Urinary bladder (tissue), 4 donors: ENCODE data around the gene WDR1. TPM values are rescaled to one million over a fixed set of nuclear protein-coding genes. Genes with fewer than 3 reads are reported as not detected.

ENCODE experiments used
- DNase-seq: peaks from one replicate; pipeline ENCODE4 v3.0.0-alpha.2; 2015; ENCODE audit errors: extremely low spot score
- H3K27ac ChIP-seq: one replicate; pipeline ENCODE4 v1.5.1; 2013; ENCODE audit warnings: low read depth, mild to moderate bottlenecking, moderate library complexity
- H3K36me3 ChIP-seq: one replicate; pipeline ENCODE4 v1.6.1; 2013; ENCODE audit warnings: mild to moderate bottlenecking, moderate library complexity; ENCODE audit not compliant: insufficient read depth
- H3K4me1 ChIP-seq: one replicate; pipeline ENCODE4 v1.6.1; 2013; ENCODE audit warnings: mild to moderate bottlenecking, moderate library complexity; ENCODE audit not compliant: insufficient read depth
- H3K4me3 ChIP-seq: one replicate; pipeline ENCODE4 v1.5.1; 2013; ENCODE audit warnings: low read depth, low read length
- WGBS: extraction: QIAGEN DNeasy Blood & Tissue Kit; methylation state at CpG from one replicate; pipeline ENCODE4 v1.1.7; 2013; 5-methylcytosine and 5-hydroxymethylcytosine counted together
- polyA plus RNA-seq: library from polyadenylated mRNA; stranded (reverse); fragments of 200-250 nt; gene quantifications from one replicate; pipeline ENCODE4 v1.2.3, GENCODE V29; 2013
- total RNA-seq: library from RNA; depleted of rRNA; stranded (reverse); fragments of >200 nt; gene quantifications from one replicate; pipeline ENCODE4 v1.2.3, GENCODE V29; 2014
- donor health status: healthy with polysubstance abuse.
- donor health status: healthy.

The WDR1 gene, protein sequence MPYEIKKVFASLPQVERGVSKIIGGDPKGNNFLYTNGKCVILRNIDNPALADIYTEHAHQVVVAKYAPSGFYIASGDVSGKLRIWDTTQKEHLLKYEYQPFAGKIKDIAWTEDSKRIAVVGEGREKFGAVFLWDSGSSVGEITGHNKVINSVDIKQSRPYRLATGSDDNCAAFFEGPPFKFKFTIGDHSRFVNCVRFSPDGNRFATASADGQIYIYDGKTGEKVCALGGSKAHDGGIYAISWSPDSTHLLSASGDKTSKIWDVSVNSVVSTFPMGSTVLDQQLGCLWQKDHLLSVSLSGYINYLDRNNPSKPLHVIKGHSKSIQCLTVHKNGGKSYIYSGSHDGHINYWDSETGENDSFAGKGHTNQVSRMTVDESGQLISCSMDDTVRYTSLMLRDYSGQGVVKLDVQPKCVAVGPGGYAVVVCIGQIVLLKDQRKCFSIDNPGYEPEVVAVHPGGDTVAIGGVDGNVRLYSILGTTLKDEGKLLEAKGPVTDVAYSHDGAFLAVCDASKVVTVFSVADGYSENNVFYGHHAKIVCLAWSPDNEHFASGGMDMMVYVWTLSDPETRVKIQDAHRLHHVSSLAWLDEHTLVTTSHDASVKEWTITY
- 107 TPM for total RNA-seq
- polyA plus RNA-seq, result 361 TPM

DNA sequence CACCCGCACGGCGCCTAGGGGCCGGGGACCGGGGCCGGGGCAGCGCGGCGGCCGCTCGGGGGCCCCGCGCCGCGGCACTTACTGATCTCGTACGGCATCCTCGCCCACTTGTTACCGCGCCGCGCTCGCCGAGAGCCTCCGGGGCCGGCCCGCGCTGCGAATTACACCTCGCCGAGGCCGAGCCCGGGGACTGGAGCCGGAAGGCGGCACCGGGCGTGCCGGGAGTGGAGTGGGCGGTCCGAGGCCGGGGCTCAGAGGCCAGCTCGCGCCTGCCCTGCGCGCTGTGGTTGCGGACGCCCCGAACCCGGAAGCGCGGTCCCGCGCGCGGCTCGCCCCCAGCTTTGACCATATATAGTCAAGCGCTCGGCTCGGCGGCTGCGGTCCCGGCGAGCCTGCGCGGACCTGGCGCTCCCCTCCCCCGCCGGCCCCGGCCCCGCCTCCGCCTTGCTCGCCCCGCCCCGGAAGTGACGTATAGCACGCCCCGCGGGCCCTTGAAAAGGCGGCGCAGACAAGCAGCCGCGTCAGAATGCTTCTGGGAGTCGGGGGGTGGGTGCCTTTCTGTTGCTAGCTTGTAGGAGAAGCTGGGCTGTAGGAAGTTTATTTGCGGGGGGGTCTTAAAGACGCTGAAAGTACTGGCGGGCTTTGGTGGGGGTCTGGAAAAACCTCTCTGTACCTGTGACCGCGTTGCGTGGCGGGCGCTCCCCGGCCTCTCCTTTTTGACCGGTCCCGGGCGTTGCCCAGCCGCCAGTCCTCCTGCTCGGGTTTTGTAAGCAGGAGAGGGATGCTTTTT is at the start of gene WDR1:
Gene WDR1, minus strand, starts transcription at position 231 of the 790 bp plus-strand sequence. Its CDS starts 133 bp downstream, at position 98.
- DNase-seq, result peak; percentile 79
- no peaks in the 10 kb centered on the region for H3K4me1 ChIP-seq
- H3K27ac ChIP-seq, result peak within 1 kb of the TSS; percentile 90
- peak within 1 kb of the TSS; percentile 86 for H3K4me3 ChIP-seq
- no peaks in the 10 kb centered on the region for H3K36me3 ChIP-seq
- under 1% methylated on average over 97 of the region's 97 CpGs for WGBS

DNA sequence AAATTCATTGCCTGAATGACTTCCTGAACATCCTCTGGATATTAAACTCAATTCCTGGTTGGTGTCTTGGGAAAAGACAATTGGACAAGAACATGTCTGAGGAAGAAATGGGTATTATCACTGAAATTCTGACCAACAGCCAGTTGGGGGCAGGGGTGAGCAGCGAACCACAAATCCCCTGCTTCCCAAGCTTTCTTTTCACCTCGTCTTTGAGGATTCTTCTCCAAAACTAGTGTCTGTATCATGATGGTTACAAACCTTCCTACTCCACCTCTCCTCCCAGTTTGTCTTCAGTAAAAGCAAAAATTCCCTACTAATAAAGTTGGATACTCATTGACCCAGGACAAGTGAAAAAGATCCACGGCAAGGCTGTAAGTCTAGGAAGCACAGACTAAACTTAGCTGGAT is 48.3 kb upstream of the WDR1 start:
- no peak for DNase-seq
- Histone ChIP-seq H3K36me3 (no peaks in the 10 kb centered on the region), H3K4me3 (no peak overlapping the region), H3K27ac (no peak overlapping the region), H3K4me1 (no peaks in the 10 kb centered on the region)
- WGBS, result 34% methylated on average over 3 of the region's 3 CpGs

DNA sequence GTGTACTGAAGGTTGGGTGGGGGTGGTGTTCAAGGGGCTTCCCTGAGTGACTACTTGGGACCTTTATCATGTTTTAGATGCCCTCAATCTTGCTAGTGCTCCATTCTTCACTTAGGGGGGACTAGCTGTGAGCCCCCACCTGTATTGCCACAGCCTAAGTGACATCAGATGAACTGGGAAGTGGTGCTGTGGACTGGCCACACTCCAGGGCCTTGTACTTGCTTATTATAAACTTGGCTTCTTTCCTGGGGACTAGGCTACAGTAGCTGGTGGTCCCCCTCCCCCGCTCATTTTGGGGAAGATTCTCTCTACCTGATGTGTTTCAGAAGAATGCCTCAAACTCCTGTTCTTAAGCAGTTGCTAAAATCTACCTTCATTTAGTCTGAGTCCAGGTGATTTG is 46.7 kb upstream of the WDR1 start:
- Histone ChIP-seq H3K36me3 (no peaks in the 10 kb centered on the region), H3K27ac (no peak overlapping the region), H3K4me3 (no peak overlapping the region), H3K4me1 (no peaks in the 10 kb centered on the region)
- 87% methylated on average over 1 of the region's 1 CpG for WGBS
- DNase-seq, result no peak

DNA sequence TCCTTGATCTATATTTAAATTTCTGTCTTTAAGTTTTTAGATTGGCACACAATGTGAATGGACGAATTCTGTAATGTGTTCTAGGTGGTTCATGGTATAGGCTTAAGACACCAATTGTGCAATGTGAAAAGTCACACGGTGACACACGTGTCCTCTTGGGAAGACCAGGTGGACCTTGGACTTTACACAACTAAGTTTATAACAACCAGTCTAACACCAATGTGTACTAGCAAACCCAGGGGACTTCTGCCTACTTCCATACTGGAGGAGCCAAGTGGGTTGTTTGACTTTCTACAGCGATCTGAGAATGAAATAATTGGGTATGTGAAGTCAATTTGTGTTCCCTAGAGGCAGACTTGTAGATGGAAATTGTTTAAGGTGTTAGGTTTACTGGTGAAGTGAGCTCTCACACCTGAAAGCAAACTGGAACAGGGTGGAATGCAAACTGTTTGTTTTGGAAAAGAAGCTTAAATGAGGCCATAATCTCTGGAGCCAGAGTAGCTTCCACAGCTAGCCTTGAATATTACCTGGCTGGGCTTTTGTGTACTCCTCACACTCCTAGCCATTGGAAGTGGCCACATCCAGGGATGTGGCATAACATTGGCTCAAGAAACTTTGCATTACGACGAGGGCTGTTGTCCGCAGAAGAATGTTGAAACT is 45.9 kb upstream of the WDR1 start:
- Histone ChIP-seq H3K27ac (no peak overlapping the region), H3K4me1 (no peaks in the 10 kb centered on the region), H3K36me3 (no peaks in the 10 kb centered on the region), H3K4me3 (no peak overlapping the region)
- DNase-seq, result no peak
- WGBS, result 92% methylated on average over 7 of the region's 7 CpGs

DNA sequence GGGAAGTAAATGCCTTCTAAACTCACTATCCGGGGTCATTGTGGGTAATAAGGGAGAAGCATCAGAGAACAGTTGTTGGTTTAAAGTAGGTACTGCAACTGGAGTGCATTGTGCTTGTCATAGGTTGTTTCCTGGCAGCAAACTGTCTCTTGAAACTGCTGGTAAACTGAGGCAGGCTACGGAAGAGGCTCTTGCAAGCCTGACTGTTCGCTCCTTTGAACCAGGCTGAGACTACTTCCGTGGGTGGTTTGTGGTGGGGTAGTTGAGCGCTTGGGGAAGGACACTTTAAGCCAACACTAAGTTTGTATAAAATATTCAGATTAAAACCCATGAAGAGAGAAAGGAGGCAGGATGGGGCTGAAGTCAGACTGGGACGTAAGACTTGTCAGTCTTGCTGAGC is 45.2 kb upstream of the WDR1 start:
- no peak overlapping the region for H3K27ac ChIP-seq
- WGBS, result 93% methylated on average over 6 of the region's 6 CpGs
- H3K4me3 ChIP-seq, result no peak overlapping the region
- no peaks in the 10 kb centered on the region for H3K36me3 ChIP-seq
- DNase-seq, result no peak
- H3K4me1 ChIP-seq, result no peaks in the 10 kb centered on the region

DNA sequence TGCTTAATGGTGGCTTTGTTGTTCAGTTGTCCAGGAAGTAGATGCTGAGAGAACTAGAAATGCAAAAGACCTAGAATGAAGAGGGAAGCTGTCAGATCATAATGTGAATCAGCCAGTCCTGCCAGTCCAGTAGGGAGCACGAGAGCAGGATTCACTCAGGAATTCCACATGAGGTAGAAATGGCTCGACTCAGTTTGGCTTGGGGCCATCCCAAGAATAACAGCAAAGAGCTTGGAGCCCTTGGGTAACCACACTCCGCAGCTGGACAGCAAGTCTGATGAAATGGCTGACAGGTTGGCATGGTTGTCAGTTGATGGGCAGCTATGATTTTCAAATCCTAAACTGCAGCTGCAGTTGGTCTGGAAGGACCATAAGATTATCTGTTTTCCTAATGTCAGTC is 44.5 kb upstream of the WDR1 start:
- Histone ChIP-seq H3K27ac (no peak overlapping the region), H3K4me1 (no peaks in the 10 kb centered on the region), H3K36me3 (no peaks in the 10 kb centered on the region), H3K4me3 (no peak overlapping the region)
- DNase-seq, result no peak
- 32% methylated on average over 3 of the region's 3 CpGs for WGBS

DNA sequence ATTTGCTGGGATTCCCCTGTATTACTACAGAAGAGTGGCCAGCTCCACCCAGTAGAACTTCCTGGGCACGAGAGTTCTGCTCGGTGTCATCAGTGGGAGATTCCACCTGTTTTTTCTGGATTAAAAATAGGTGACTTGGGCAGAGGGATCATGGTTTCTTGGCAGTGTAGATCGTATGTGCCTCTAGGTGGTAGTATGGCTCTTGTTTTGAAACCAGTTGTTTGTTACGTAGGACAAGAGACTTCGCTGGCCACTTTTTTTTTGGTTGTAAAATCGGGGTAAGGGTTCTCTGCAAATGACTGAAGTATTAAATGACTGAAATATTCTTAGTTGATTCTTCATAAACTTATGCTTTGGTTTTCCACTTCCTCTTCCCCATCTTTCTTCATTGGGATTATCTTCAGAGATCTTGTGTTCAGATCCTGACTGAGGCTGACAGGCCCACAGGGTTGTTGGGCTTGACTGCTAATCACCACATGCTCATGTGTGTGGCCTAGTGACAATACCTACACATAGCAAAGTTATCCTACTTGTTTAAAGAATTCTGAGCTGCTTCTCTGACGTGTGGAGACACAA is 43.8 kb upstream of the WDR1 start:
- H3K36me3 ChIP-seq, result no peaks in the 10 kb centered on the region
- no peaks in the 10 kb centered on the region for H3K4me1 ChIP-seq
- no peak for DNase-seq
- WGBS, result 64% methylated on average over 7 of the region's 7 CpGs
- no peak overlapping the region for H3K4me3 ChIP-seq
- H3K27ac ChIP-seq, result no peak overlapping the region

DNA sequence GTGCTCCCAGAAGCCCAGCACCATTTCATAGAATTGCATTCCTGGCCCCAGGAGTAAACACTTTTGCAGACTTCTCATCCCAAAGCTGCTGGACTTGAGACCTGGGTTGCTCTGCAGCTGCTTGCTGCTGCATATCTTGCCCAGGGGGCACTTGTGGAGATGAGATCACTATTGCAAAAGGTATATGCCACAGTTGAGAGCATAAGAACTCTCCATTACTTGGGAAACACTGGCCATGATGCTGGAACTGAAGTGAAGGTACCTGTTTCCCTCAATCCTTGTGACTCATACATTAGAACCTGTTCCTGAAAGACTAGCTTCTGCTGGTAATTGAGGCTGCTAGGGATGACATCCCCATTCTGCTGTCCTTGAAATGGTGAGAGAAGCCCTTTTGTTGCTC is 43.1 kb upstream of the WDR1 start:
- no peak for DNase-seq
- no peaks in the 10 kb centered on the region for H3K4me1 ChIP-seq
- no peak overlapping the region for H3K27ac ChIP-seq
- H3K4me3 ChIP-seq, result no peak overlapping the region
- H3K36me3 ChIP-seq, result no peaks in the 10 kb centered on the region

DNA sequence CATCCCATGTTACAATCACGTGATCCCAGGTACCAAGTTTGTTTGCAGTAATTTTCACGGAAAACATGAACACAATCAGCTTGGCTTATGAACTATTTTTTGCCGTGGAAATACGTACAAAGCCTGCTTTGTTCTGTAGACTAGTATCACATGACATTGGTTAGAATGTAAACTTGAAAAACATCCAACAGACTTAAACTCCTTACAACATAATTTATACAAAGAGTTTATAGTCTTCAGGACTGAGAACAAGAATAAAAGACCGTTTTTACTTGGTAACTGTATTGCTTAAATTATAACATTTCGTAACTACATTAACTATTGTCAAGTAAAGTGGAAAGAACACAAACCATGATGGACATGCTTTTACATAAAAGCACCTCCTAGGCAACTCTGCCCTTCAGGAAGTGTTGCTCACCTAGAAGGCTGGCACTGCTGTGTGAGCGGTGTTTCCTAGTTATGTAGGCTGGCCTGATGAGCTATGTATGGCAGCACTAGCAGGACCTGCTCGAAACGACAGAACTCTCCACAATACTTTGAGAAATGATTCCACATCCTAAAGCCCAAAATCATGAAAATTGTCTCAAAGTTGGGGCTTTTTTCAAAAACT is 41.8 kb upstream of the WDR1 start:
- H3K36me3 ChIP-seq, result no peaks in the 10 kb centered on the region
- H3K4me3 ChIP-seq, result no peak overlapping the region
- no peak overlapping the region for H3K27ac ChIP-seq
- peak; percentile 42 for DNase-seq
- no peaks in the 10 kb centered on the region for H3K4me1 ChIP-seq
- 24% methylated on average over 9 of the region's 9 CpGs for WGBS

DNA sequence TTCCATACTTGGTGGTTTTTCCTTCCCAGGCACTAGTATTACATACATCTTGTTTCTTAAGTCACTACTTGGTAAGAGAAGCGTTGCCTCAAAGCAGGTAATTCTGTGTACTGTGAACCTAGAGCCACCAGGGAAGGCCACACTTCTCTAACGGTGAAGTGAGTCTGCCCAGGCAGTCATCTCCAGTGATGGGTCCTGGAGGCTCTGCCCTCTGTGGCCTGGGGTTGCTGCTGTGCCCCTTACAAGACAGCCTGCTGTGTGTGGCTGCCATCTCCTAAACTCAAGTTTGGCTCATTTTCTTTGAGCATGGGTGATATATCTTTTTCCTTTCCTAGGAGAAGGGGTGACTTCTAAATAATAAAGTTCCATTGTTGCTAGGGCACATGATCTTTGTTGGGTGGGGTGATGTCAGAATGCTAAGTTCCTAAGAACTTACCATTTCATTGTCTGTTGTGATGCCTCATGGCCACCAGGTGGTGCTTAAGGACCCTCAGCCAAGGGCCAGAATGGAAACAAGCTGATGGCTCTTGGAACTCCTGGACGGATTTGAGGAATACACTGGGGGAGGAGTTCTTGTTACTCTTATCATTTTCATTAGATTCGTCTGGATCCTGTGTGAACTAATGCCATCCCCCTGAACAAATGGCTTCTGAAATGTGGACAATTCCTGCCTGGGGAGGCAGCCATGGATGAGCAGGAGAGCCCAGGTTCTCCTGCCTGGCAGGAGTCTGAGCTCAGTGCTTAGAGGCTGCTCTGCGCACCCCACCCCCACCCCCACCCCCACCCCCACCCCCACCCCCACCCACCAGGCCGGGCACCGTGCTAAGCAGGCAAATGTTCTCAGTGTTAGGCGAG is 41.1 kb upstream of the WDR1 start:
- no peaks in the 10 kb centered on the region for H3K36me3 ChIP-seq
- H3K4me3 ChIP-seq, result no peak overlapping the region
- peak; percentile 66 for DNase-seq
- WGBS, result 26% methylated on average over 8 of the region's 8 CpGs
- no peak overlapping the region for H3K27ac ChIP-seq
- H3K4me1 ChIP-seq, result no peaks in the 10 kb centered on the region

DNA sequence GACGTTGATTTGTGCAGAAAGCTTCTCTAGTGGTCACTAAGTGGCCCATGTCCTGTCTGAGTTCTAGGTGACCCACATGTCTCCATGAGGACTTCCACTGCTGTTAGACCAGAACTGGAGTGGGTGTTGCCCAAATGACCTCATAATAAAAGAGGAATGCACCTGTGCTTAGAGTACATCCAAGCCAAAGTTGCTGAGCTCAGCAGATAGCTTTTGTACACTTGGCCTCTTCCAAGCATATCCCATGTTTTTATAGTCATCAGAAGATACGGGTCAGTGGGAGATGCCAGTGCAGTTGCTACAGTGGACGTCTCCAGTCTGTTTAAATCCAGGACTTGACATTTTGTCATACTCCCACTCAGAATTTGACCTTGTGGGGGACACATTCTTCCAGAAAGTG is 37.6 kb upstream of the WDR1 start:
- H3K4me3 ChIP-seq, result no peak overlapping the region
- H3K4me1 ChIP-seq, result no peaks in the 10 kb centered on the region
- no peak overlapping the region for H3K27ac ChIP-seq
- no peaks in the 10 kb centered on the region for H3K36me3 ChIP-seq
- WGBS, result 87% methylated on average over 3 of the region's 3 CpGs
- no peak for DNase-seq

DNA sequence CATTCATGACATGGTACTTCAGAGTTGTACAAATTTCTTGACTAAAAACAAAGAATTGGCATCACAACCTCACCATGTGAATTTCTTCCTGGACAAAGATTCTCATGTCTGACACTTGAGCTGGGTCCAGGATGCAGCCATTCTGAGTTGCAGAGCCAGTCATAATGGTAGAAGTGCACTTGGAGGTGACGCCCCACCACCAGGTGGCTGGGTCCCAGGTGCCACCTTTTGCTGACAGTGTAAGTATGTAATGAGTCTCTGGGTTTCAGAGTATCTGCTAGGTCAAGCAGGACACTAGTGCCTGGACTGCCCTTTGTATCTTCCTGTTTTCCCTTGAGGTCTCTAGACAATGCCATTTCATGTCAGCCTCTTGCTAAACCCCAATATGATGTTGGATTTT is 36.6 kb upstream of the WDR1 start:
- WGBS, result 94% methylated on average over 1 of the region's 1 CpG

More for the DNA sequence above, 36.6 kb upstream of the WDR1 start:
- Histone ChIP-seq H3K4me3 (no peak overlapping the region), H3K36me3 (no peaks in the 10 kb centered on the region), H3K4me1 (no peaks in the 10 kb centered on the region), H3K27ac (no peak overlapping the region)
- DNase-seq, result no peak
